DOHH2 (cell line): Measurements from ENCODE around the gene FAM83F.

Experiments used
- EZH2phosphoT487 ChIP-seq: fragments of 200-600 bp; sonication (generic); IDR thresholded peaks from 2 replicates; pipeline ENCODE4 v1.6.1; 2017; ENCODE audit warnings: borderline replicate concordance, mild to moderate bottlenecking, antibody characterized with exemption, low read length, moderate library complexity, mixed read lengths
- TF ChIP-seq, protein P1 (sequence below): fragments of 200-600 bp; sonication (generic); IDR thresholded peaks from one replicate; pipeline ENCODE4 v1.5.1; 2014; ENCODE audit warnings: antibody characterized with exemption, mild to moderate bottlenecking, low read depth, low read length; ENCODE audit not compliant: poor library complexity, severe bottlenecking

DNA sequence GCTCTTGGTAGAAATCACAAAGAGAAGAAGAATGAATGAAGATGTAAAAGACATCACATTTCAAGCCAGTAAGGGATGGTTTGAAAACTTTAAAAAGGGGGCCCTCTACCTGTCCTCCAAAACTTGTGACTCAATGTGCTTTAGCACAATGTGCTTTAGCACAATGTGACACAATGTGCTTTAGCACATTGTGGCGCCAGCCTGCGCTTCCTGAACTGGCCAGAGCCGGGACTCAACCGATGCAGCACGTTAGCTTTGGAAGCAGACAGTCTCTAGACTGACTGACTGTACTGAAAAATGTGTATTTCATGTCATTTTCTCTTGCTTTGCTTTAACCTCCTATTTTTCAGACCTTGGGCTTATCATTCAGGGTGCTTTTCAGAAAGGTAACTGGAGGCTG is 63.5 kb downstream of the FAM83F start:
- TF ChIP-seq, protein P1, sequence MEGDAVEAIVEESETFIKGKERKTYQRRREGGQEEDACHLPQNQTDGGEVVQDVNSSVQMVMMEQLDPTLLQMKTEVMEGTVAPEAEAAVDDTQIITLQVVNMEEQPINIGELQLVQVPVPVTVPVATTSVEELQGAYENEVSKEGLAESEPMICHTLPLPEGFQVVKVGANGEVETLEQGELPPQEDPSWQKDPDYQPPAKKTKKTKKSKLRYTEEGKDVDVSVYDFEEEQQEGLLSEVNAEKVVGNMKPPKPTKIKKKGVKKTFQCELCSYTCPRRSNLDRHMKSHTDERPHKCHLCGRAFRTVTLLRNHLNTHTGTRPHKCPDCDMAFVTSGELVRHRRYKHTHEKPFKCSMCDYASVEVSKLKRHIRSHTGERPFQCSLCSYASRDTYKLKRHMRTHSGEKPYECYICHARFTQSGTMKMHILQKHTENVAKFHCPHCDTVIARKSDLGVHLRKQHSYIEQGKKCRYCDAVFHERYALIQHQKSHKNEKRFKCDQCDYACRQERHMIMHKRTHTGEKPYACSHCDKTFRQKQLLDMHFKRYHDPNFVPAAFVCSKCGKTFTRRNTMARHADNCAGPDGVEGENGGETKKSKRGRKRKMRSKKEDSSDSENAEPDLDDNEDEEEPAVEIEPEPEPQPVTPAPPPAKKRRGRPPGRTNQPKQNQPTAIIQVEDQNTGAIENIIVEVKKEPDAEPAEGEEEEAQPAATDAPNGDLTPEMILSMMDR = no peak
- no peak for TF ChIP-seq EZH2phosphoT487
